HEK293 (cell line): Measurements from ENCODE around the gene SERGEF.

Experiments
- CTCF ChIA-PET: fragments of 350-600 bp; formaldehyde crosslinking; extraction: SDS; loops from one replicate; lab custom pipeline; 2021; ENCODE audit warnings: antibody characterized with exemption; lab: Yijun Ruan, JAX
- POLR2A ChIA-PET: fragments of 300-600 bp; formaldehyde crosslinking; extraction: SDS; loops from one replicate; lab custom pipeline; 2020; ENCODE audit warnings: antibody characterized with exemption, inconsistent platforms; lab: Yijun Ruan, JAX
- H3K27ac ChIP-seq: fragments of 200-500 bp; sonication (Bioruptor generic); 2 replicates; pipeline ENCODE4 v1.5.1; 2014; ENCODE audit warnings: low read depth, low read length, control low read depth, inconsistent platforms; ENCODE audit errors: extremely low read depth
- H3K36me3 ChIP-seq, 2 experiments: fragments of 200-500 bp in 1 of 2; sonication (Bioruptor generic) in 1 of 2; 1 replicate in 1 of 2; 2 replicates in 1 of 2; pipeline ENCODE4 v1.5.1; 2014 to 2017; ENCODE audit warnings: inconsistent platforms in 2 of 2, low read length in 2 of 2; ENCODE audit not compliant: control insufficient read depth in 2 of 2, insufficient read depth in 1 of 2
- H3K4me1 ChIP-seq: fragments of 200-500 bp; sonication (Bioruptor generic); 2 replicates; pipeline ENCODE4 v1.5.1; 2014; ENCODE audit warnings: mild to moderate bottlenecking, low read length, inconsistent platforms; ENCODE audit not compliant: control insufficient read depth, insufficient read depth
- H3K4me3 ChIP-seq: 2 replicates; pipeline ENCODE4 v1.5.1; 2011; ENCODE audit warnings: low read depth, mild to moderate bottlenecking, control low read depth, low read length, moderate library complexity
- H3K9me3 ChIP-seq: fragments of 200-500 bp; sonication (Bioruptor generic); 2 replicates; pipeline ENCODE4 v1.5.1; 2014; ENCODE audit warnings: low read depth, low read length, inconsistent platforms; ENCODE audit not compliant: control insufficient read depth, insufficient read depth
- IKZF3 ChIP-seq: fragments of 450-650 bp; IDR thresholded peaks from 2 replicates; pipeline ENCODE4 v1.5.0; 2018; ENCODE audit warnings: missing biosample characterization, mild to moderate bottlenecking, missing genetic modification characterization, moderate library complexity
- OSR2 ChIP-seq: fragments of 450-650 bp; formaldehyde crosslinking; IDR thresholded peaks from 2 replicates; pipeline ENCODE4 v1.5.1; 2016; ENCODE audit warnings: missing biosample characterization, missing genetic modification characterization
- ZNF132 ChIP-seq: fragments of 450-650 bp; formaldehyde crosslinking; IDR thresholded peaks from 2 replicates; pipeline ENCODE4 v1.5.1; 2017; ENCODE audit warnings: missing biosample characterization, missing genetic modification characterization, borderline replicate concordance
- ZNF140 ChIP-seq: fragments of 450-650 bp; formaldehyde crosslinking; IDR thresholded peaks from 2 replicates; pipeline ENCODE4 v1.5.1; 2016; ENCODE audit warnings: missing biosample characterization, missing genetic modification characterization
- ZNF37A ChIP-seq: fragments of 450-650 bp; IDR thresholded peaks from 2 replicates; pipeline ENCODE4 v1.5.1; 2018; ENCODE audit warnings: missing biosample characterization, missing genetic modification characterization
- ZNF391 ChIP-seq: fragments of 450-650 bp; formaldehyde crosslinking; IDR thresholded peaks from 2 replicates; pipeline ENCODE4 v1.5.1; 2016; ENCODE audit warnings: low read depth, missing biosample characterization, missing genetic modification characterization, borderline replicate concordance
- ZNF433 ChIP-seq: fragments of 450-650 bp; formaldehyde crosslinking; IDR thresholded peaks from 2 replicates; pipeline ENCODE4 v1.5.1; 2016; ENCODE audit warnings: missing biosample characterization, missing genetic modification characterization, low read depth
- ZNF600 ChIP-seq: fragments of 450-650 bp; formaldehyde crosslinking; IDR thresholded peaks from 2 replicates; pipeline ENCODE4 v1.5.1; 2016; ENCODE audit warnings: missing biosample characterization, missing genetic modification characterization
- ZNF837 ChIP-seq: fragments of 450-650 bp; formaldehyde crosslinking; IDR thresholded peaks from 2 replicates; pipeline ENCODE4 v1.5.1; 2016; ENCODE audit warnings: missing biosample characterization, missing genetic modification characterization
- TF ChIP-seq, protein P1 (sequence below): fragments of 450-650 bp; formaldehyde crosslinking; IDR thresholded peaks from 2 replicates; pipeline ENCODE4 v1.5.1; 2016; ENCODE audit warnings: missing biosample characterization, missing genetic modification characterization
- TF ChIP-seq, protein P2 (sequence below): fragments of 450-650 bp; IDR thresholded peaks from 2 replicates; pipeline ENCODE4 v1.5.1; 2018; ENCODE audit warnings: missing biosample characterization, missing genetic modification characterization
- TF ChIP-seq, protein P3 (sequence below): fragments of 450-650 bp; formaldehyde crosslinking; IDR thresholded peaks from 2 replicates; pipeline ENCODE4 v1.5.1; 2017; ENCODE audit warnings: missing biosample characterization, missing genetic modification characterization
- TF ChIP-seq, protein P4 (sequence below): fragments of 450-650 bp; formaldehyde crosslinking; IDR thresholded peaks from 2 replicates; pipeline ENCODE4 v1.5.1; 2016; ENCODE audit warnings: missing biosample characterization, missing genetic modification characterization
- TF ChIP-seq, protein P5 (sequence below): fragments of 450-650 bp; formaldehyde crosslinking; IDR thresholded peaks from 2 replicates; pipeline ENCODE4; 2016; ENCODE audit warnings: missing biosample characterization, missing genetic modification characterization

SERGEF gene

DNA sequence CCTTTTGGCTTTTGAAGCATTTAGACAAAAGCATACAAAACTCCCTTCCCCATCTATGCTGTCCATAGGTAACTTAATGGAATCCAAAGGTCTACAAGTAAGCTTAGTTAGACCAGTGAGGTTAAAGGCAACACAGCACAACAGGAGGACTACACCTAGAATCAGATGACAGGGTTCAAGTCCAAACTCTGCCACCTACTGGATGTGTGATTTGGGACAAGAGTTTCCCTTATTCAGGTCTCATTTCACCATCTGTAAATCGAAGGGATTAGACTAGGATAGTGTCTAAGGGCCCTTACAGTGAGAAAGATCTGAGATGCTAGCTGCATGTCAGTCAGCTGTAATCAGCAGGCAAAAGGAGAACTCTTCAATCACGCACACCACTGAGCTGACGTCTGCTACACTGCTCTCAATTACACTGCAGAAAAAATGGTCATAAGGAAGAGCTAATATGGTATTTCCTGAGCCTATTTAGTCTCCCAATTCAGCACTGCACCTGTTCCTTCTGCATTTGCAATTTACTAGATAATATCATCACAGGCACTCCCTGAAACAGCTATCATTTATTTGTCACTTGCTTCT is 82.2 kb downstream of the SERGEF start (continued):
- TF ChIP-seq, protein P1, sequence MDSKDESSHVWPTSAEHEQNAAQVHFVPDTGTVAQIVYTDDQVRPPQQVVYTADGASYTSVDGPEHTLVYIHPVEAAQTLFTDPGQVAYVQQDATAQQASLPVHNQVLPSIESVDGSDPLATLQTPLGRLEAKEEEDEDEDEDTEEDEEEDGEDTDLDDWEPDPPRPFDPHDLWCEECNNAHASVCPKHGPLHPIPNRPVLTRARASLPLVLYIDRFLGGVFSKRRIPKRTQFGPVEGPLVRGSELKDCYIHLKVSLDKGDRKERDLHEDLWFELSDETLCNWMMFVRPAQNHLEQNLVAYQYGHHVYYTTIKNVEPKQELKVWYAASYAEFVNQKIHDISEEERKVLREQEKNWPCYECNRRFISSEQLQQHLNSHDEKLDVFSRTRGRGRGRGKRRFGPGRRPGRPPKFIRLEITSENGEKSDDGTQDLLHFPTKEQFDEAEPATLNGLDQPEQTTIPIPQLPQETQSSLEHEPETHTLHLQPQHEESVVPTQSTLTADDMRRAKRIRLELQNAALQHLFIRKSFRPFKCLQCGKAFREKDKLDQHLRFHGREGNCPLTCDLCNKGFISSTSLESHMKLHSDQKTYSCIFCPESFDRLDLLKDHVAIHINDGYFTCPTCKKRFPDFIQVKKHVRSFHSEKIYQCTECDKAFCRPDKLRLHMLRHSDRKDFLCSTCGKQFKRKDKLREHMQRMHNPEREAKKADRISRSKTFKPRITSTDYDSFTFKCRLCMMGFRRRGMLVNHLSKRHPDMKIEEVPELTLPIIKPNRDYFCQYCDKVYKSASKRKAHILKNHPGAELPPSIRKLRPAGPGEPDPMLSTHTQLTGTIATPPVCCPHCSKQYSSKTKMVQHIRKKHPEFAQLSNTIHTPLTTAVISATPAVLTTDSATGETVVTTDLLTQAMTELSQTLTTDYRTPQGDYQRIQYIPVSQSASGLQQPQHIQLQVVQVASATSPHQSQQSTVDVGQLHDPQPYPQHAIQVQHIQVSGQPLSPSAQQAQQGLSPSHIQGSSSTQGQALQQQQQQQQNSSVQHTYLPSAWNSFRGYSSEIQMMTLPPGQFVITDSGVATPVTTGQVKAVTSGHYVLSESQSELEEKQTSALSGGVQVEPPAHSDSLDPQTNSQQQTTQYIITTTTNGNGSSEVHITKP (tag by site-specific recombination): no peak
- TF ChIP-seq, protein P2, sequence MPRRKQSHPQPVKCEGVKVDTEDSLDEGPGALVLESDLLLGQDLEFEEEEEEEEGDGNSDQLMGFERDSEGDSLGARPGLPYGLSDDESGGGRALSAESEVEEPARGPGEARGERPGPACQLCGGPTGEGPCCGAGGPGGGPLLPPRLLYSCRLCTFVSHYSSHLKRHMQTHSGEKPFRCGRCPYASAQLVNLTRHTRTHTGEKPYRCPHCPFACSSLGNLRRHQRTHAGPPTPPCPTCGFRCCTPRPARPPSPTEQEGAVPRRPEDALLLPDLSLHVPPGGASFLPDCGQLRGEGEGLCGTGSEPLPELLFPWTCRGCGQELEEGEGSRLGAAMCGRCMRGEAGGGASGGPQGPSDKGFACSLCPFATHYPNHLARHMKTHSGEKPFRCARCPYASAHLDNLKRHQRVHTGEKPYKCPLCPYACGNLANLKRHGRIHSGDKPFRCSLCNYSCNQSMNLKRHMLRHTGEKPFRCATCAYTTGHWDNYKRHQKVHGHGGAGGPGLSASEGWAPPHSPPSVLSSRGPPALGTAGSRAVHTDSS (tag by site-specific recombination): no peak
- TF ChIP-seq, protein P3, sequence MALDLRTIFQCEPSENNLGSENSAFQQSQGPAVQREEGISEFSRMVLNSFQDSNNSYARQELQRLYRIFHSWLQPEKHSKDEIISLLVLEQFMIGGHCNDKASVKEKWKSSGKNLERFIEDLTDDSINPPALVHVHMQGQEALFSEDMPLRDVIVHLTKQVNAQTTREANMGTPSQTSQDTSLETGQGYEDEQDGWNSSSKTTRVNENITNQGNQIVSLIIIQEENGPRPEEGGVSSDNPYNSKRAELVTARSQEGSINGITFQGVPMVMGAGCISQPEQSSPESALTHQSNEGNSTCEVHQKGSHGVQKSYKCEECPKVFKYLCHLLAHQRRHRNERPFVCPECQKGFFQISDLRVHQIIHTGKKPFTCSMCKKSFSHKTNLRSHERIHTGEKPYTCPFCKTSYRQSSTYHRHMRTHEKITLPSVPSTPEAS (tag by site-specific recombination): no peak
- TF ChIP-seq ZNF600 (tag by site-specific recombination) (no peak), OSR2 (no peak)

DNA sequence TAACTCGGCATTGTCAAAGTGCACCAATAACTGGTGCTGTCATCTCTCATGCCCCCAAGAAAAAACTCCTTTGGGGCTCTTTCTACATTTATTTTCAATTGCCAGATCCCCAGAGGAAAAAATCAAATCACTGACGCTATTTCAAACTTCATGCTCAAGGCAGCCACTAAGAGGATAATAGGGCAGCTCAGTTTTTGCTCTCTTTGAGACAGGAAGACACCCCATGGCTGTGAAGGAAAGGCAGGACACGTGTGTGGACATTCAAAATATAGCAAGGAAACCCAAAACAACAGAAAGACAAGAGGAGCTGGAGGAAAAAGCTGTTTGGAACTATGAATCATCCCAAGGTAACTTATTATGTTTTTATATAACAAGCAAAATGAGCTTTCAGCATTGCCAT is 83.7 kb downstream of the SERGEF start:
- POLR2A ChIA-PET: interaction anchor here (1.6 kb wide), 1 partner anchor 15 kb away, joined by 3 read pairs; no protein-coding TSS in a partner anchor
- CTCF ChIA-PET: interaction anchor here (0.5 to 1.5 kb wide), 4 partner anchors 51 to 256 kb away, joined by 3 to 8 read pairs (median 4); partner anchors contain the start of gene KCNC1
- peaks cover 0 to 17% of the 10 kb centered on the region in 2 experiments; a peak in 1 of 3 replicates for H3K36me3 ChIP-seq
- no peak overlapping the region for H3K27ac ChIP-seq
- no peaks in the 10 kb centered on the region for H3K4me1 ChIP-seq
- no peak overlapping the region for H3K4me3 ChIP-seq
- H3K9me3 ChIP-seq: no peaks in the 10 kb centered on the region
- no peak for TF ChIP-seq ZNF37A
- TF ChIP-seq ZNF391 (tag by site-specific recombination): no peak
- TF ChIP-seq, protein P4, sequence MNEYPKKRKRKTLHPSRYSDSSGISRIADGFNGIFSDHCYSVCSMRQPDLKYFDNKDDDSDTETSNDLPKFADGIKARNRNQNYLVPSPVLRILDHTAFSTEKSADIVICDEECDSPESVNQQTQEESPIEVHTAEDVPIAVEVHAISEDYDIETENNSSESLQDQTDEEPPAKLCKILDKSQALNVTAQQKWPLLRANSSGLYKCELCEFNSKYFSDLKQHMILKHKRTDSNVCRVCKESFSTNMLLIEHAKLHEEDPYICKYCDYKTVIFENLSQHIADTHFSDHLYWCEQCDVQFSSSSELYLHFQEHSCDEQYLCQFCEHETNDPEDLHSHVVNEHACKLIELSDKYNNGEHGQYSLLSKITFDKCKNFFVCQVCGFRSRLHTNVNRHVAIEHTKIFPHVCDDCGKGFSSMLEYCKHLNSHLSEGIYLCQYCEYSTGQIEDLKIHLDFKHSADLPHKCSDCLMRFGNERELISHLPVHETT (tag by site-specific recombination): no peak
- TF ChIP-seq ZNF140 (tag by site-specific recombination): no peak
- TF ChIP-seq ZNF837 (tag by site-specific recombination): no peak
- no peak for TF ChIP-seq ZNF132 (tag by site-specific recombination)
- TF ChIP-seq IKZF3 (tag by site-specific recombination): no peak
- TF ChIP-seq, protein P5, sequence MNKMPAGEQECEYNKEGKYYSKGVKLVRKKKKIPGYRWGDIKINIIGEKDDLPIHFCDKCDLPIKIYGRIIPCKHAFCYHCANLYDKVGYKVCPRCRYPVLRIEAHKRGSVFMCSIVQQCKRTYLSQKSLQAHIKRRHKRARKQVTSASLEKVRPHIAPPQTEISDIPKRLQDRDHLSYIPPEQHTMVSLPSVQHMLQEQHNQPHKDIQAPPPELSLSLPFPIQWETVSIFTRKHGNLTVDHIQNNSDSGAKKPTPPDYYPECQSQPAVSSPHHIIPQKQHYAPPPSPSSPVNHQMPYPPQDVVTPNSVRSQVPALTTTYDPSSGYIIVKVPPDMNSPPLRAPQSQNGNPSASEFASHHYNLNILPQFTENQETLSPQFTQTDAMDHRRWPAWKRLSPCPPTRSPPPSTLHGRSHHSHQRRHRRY (tag by site-specific recombination): no peak
- TF ChIP-seq ZNF433 (tag by site-specific recombination): no peak
